DMS114 treated with DMSO at 0.1 percent for 48 hours (cell line): ENCODE data around the gene SPTB.

Source experiments
- DNase-seq: peaks from one replicate; lab custom pipeline; 2025; ENCODE audit not compliant: unreplicated experiment; lab: John Stamatoyannopoulos, UW

The SPTB gene

GRCh38 chr14:64755781-64756221 is 123.9 kb downstream of the SPTB start:
- DNase-seq: no peak

DNA sequence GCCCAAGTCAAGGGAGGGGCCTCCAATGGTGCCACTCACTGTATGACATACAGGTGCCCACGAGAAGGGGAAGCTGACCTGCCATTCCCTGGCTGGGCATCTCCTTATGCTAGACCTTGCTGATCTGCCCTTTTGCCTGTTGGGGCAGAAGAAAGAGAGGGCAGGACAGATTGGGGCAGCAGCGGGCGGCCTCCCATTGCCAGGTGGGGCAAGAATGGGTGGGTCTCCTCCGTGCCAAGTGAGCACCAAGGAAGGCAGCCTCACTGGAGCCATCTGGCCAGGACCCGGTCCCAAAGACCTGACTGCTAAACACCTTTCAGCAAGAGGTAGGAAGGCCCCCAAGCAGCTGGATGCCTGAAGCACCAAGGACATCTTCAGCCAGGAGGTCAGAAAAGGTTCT is 125.0 kb downstream of the SPTB start:
- DNase-seq: no peak

DNA sequence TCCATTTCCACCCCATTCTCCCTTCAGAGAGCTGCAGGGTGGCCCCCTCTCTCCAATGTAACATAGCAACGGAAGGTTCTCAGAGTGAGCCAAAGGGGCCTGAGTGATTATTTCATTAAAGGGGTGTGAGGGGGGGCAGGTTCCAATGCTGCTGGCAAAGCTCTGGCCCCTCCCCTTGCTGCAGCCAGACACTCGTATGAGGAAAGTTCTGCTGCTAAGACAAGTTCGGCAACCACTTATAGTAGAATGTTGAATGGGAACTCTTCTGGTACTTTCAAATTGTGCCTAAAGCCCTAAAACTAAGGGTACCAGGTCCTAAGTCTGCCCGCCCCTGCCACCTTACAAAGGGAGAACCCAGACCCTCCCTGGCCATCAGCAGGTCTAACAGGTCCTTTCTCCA is 125.7 kb downstream of the SPTB start:
- DNase-seq: no peak

DNA sequence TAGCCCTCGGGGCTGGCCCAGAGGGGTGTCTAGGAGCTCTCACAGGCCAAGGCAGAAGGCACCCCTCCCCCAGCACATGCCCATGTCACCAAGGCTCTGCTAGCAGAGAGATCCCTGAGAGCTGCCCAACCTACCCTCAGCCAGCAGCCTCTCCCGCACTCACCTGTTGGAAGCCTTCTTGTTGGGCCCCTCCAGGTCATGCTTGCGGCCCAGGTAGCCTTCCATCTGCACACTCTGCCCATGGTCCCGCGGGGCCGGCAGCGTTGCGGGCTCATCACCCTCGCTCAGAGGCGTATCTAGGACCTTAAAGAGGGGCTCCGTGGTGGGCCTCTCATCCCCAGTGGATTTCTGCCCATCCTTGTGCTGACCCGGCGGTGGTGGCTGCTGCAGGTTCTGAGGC is 126.3 kb downstream of the SPTB start:
- no peak for DNase-seq

- DNase-seq: no peak
Measured at GRCh38 chr14:64752909-64753308, 126.8 kb downstream of the SPTB start.

DNA sequence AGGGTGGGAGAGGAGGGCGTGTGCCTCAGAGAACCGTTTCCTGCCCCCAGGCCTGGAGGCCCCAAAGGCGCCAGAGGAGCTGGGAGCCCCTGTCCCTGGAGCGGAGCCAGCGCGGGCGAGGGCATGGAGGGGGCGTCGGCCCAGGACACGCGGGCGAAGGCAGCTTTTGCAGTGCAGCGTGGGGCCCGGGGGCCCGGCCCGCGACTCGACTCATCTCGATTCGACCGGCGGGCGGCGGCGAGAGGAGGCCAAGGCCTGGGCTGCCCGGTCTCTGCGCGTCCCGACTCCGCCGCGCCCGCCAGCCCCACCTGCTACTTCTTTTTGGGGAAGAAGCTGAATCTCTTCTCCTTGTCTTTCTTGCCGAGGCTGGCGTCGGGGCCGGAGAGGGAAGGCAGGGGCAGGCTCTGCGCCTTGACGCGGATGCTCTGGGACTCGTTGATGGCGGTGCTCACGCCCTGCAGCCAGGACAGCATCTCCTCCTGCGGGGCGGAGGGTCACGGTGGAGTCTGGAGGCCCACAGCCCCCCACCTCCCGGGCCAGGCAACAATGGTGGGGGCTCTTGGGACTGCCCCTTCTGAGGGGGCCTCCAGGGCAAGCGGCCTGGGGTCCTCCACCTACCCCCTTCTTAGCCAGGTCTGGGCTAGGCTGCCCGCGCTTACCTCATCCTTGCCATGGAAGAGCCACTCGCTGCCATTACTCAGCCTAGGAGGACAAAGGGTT is 130.6 kb downstream of the SPTB start:
- no peak for DNase-seq

GRCh38 chr14:64748521-64748920 is 131.2 kb downstream of the SPTB start:
- DNase-seq: no peak

DNA sequence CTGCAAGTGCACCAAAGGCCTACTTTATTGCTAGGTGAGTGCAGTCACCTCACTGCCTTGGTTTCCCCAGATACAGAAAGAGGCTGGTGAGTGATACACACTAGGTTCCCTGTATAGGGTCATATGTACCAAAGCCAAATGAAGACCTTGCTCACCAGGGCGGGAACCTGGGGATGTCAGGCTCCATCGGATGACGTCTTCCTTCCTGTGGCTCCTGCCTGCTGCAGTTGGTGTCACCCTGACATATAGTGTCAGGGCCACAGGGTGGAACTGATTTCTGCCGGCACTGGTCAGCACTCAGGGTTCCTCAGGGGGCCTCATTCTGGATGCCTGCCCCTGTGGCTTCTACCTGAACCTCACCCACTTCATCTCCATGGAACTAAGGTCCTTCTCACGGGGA is 132.4 kb downstream of the SPTB start:
- DNase-seq: no peak

- DNase-seq: no peak
Measured at GRCh38 chr14:64746298-64747250, 133.1 kb downstream of the SPTB start.

DNA sequence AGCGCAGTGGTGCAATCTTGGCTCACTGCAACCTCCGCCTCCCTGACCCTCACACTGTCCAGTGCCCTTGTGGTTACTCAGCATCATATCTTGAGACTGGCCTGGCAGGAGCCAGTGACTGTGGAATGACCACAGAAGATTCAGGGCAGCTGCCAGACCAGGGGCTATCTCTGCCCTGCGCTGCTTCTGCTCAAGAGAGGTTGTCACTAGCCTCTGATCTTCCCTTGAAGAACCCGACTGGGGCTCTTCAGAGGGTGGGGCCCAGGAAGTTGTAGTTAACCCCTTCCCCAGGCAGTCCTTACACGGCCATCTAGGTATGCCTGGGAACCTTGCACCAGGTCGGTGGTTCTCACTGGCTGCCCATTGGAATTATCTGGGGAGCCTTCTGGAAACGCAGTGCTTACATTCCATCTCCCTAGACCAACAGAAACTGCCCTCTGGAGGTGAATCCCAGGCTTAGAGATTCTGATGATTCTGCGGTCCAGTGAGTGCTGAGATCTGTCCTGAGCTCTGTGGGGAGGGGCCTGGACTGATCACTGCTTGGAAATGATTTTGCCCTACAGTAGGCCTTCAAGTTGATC is 134.1 kb downstream of the SPTB start:
- DNase-seq: no peak

GRCh38 chr14:64743061-64743460 is 136.6 kb downstream of the SPTB start:
- no peak for DNase-seq

DNA sequence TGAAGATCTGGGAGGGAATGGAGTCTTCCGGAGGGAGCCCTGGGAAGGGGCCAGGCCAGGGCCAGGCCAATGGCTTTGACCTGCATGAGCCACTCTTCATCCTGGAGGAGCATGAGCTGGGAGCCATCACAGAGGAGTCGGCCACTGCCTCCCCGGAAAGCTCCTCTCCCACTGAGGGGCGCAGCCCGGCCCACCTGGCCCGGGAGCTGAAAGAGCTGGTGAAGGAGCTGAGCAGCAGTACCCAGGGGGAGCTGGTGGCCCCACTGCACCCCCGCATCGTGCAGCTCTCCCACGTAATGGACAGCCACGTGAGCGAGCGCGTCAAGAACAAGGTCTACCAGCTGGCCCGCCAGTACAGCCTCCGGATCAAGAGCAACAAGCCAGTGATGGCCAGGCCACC is 137.7 kb downstream of the SPTB start:
- DNase-seq: no peak

DNA sequence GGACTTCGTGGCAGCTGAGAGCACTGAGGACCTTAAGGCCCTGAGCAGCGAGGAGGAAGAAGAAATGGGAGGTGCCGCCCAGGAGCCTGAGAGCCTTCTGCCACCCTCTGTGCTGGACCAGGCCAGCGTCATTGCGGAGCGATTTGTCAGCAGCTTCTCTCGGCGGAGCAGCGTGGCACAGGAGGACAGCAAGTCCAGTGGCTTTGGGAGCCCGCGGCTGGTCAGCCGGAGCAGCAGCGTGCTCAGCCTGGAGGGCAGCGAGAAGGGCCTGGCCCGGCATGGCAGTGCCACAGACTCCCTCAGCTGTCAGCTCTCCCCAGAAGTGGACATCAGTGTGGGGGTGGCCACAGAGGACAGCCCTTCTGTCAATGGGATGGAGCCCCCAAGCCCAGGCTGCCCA is 138.5 kb downstream of the SPTB start:
- no peak for DNase-seq

- no peak for DNase-seq
Measured at GRCh38 chr14:64738281-64738804, 141.4 kb downstream of the SPTB start.

DNA sequence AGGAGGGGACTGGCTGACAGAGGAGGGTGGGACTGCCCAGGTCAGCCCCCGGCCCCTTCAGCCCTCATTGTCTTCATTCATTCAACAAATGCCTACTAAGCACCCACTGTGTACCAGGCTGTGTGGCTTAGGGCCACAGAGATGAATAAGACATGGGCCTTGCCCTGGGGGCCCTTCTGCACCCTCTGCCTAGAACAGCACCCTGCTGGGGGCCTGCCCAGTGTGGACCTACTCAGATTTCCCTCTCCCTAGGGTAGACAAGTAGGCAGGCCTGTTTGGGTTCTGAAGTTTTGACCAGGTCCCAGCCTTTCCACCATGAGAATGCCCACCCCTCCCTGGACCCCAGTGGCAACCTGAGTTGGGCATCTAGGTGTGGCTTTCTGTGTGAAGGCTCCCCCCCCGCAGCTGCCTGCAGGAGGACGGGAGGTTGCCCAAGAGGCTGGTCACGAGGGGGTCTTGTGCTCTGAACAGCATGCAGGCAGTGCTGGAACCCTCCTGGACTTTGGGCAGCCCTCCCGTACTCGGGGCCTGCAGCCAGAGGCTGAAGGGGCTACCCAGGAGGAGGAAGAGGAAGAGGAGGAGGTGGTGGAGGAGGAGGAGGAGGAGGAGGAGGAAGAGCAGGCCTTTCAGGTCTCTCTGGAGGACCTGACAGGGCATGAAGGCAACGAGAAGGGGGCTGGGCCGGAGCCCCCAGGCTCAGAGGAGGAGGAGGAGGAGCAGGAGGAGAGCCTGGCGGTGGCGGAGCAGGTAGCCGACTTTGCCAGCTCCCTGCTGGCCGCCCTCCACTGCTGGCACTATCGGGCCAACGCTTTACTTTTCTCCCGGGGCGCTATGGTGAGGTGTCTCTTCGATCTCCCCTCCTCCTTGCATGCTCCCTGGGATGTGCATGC is 142.1 kb downstream of the SPTB start:
- no peak for DNase-seq

DNA sequence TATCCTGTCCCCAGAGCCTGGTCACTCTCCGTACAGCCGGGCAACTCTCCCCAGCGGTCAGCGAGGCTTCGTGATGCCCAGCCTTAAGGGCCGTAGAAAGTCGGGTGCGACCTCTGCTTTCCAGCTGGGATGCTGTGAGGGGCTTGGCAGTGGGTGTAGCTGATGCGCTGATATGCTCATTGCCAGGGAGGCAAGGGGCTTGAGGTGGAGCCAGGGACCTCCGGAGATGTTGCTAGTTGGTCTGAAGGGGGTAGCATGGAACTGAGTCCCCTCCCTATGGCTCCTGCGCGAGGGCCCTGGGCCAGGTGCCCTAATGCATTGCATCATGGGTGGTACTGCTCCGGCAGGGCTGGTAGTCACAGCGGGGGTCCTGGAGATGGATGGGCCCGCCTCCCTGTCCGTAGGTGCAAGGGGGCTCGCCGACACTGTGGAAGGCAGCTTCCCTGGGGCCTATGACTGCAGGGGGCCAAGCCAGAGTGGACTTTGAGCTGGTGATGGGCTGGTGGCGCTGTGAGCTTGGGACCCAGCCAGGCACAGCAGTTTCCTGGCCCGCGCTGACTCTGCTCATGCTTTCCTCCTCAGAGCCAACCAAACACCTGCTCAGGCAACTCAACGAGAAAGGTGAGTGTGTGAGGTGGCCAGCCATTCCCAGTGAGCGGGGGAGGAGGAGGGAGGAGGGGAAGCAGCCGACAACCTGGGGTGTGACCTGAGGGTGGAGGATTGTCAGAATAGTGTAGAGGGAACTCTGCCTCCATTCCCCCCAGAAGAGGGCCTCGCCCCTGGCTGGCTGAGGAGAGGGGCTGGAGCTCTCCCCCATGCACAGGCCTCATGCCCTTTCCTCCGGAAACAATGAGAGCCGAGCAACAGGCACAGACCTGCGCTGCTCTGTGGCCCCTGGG is 143.2 kb downstream of the SPTB start:
- DNase-seq: no peak

- no peak for DNase-seq
Measured at GRCh38 chr14:64734990-64735389, 144.7 kb downstream of the SPTB start.

DNA sequence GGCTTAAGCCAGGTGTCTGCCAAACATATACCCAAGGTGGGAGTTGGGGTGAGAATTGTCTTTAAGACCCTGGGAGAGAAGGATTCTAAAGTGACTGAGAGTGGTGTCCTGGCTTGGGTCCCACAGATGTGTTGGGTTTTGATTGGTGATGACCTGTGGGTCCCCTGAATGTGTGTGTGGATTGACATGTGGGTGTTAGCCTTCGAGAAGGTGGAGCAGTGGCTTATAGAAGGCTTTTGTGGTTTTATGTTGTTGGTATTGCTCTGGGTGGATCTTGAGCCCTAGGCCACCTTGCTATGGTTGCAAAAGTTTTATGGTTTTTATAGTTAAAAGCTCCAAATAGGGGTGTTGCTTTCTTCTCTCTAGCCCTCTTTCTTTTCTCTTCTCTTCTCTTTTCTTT is 145.8 kb downstream of the SPTB start:
- no peak for DNase-seq

DNA sequence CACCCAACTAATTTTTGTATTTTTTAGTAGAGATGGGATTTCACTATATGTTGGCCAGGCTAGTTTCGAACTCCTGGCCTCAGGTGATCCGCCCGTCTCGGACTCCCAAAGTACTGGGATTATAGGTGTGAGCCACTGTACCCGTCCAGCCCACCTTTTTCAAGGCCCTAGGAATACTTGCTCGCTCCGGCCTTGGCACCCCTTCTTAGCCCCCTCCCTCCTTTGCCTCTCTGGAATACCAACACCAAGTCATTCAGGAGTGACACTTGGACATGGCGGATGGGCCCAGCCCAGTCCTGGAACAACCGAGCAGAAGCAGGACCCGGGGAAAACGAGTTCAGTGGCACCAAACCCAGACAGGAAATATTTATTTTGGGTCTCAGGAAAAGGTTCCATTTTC is 146.4 kb downstream of the SPTB start:
- no peak for DNase-seq
